K562 (cell line): Measurements from ENCODE around the gene RALGPS1. TPM values are rescaled to one million over a fixed set of nuclear protein-coding genes. Genes with fewer than 3 reads are reported as not detected.

Experiments
- ATAC-seq: fragments of 200-7000 bp; cut with Tn5 transposase; 3 replicates; pipeline ENCODE4 v1.9.1; 2020; ENCODE audit warnings: moderate library complexity
- BruUV-seq: library from RNA; stranded (reverse); fragments of 400-500 nt; replicated peaks from 2 replicates; lab custom pipeline; 2021; lab: Mats Ljungman, UMichigan
- CTCF ChIA-PET: fragments of 300-600 bp; formaldehyde crosslinking; extraction: SDS; loops from one replicate; lab custom pipeline; 2021; ENCODE audit warnings: low intra/inter-chr PET ratio; lab: Yijun Ruan, JAX
- POLR2A ChIA-PET: fragments of 300-600, 350-650 bp; sonication (Branson Sonifier 250); formaldehyde crosslinking; extraction: SDS; loops from one replicate; lab custom pipeline; 2021; ENCODE audit warnings: antibody characterized with exemption, inconsistent platforms; lab: Yijun Ruan, JAX
- DNase-seq, 4 experiments: peaks; one replicate each; pipeline versions ENCODE4 v3.0.0 to v3.0.0-alpha.2; 2011 to 2018; ENCODE audit warnings: low spot score in 3 of 4, mixed read lengths in 3 of 4; ENCODE audit errors: extremely low read depth in 1 of 4
- FAIRE-seq: peaks from 2 replicates; lab custom pipeline; 2011; peaks lifted over from hg19 to GRCh38; lab: Jason Lieb, UNC
- H2AFZ ChIP-seq: 2 replicates; pipeline ENCODE4 v1.6.0; 2011; ENCODE audit warnings: low read depth, low read length, control low read depth, inconsistent platforms
- H3K27ac ChIP-seq: fragments of 200-600 bp; 3 replicates; pipeline ENCODE4 v1.8.0; 2011; ENCODE audit warnings: low read depth, mild to moderate bottlenecking, control low read depth, inconsistent platforms, low read length, moderate library complexity, mixed read lengths; ENCODE audit errors: extremely low read depth
- H3K27me3 ChIP-seq, 2 experiments: fragments of 300-600 bp in 1 of 2; 2 replicates in 1 of 2; 3 replicates in 1 of 2; pipeline versions ENCODE4 v1.6.0 to v1.8.0; 2011; ENCODE audit warnings: inconsistent platforms in 2 of 2, low read length in 2 of 2, mild to moderate bottlenecking in 1 of 2, mixed read lengths in 1 of 2, moderate library complexity in 1 of 2; ENCODE audit not compliant: control insufficient read depth in 2 of 2, insufficient read depth in 2 of 2
- H3K36me3 ChIP-seq: fragments of 300-600 bp; 3 replicates; pipeline ENCODE4 v1.8.0; 2011; ENCODE audit warnings: mild to moderate bottlenecking, low read length, inconsistent platforms; ENCODE audit not compliant: control insufficient read depth, insufficient read depth
- H3K4me1 ChIP-seq, 2 experiments: fragments of 200-600 bp in 1 of 2; replicated peaks in 1 of 2; 2 replicates in 1 of 2; 3 replicates in 1 of 2; pipeline versions ENCODE4 v1.5.1 to v1.8.0; 2011; ENCODE audit warnings: inconsistent platforms in 2 of 2, low read length in 2 of 2, mild to moderate bottlenecking in 1 of 2, mixed read lengths in 1 of 2, moderate library complexity in 1 of 2; ENCODE audit not compliant: control insufficient read depth in 2 of 2, insufficient read depth in 2 of 2
- H3K4me2 ChIP-seq: 2 replicates; pipeline ENCODE4 v1.6.1; 2011; ENCODE audit warnings: low read length, control low read depth, inconsistent platforms, mixed read lengths; ENCODE audit not compliant: insufficient read depth
- H3K4me3 ChIP-seq: fragments of 200-600 bp; sonication (generic), shearing (Covaris generic); 2 replicates; pipeline ENCODE4 v1.5.1; 2016; ENCODE audit warnings: control low read depth, inconsistent platforms
- H3K79me2 ChIP-seq: fragments of 200-600 bp; 3 replicates; pipeline ENCODE4 v1.8.0; 2011; ENCODE audit warnings: low read length, inconsistent platforms; ENCODE audit not compliant: control insufficient read depth, insufficient read depth
- H3K9ac ChIP-seq, 2 experiments: 2 replicates each; pipeline versions ENCODE4 v1.6.0 to v1.6.1; 2011; ENCODE audit warnings: low read depth in 2 of 2, low read length in 2 of 2, control low read depth in 1 of 2, inconsistent platforms in 1 of 2, mild to moderate bottlenecking in 1 of 2, mixed read lengths in 1 of 2; ENCODE audit not compliant: insufficient read depth in 1 of 2
- H3K9me1 ChIP-seq: one replicate; pipeline ENCODE4 v1.6.0; 2011; ENCODE audit warnings: inconsistent platforms, mild to moderate bottlenecking, low read length, moderate library complexity; ENCODE audit not compliant: control insufficient read depth, insufficient read depth
- H3K9me3 ChIP-seq: replicated peaks from 2 replicates; pipeline ENCODE4 v1.5.1; 2011; ENCODE audit warnings: low read depth, low read length, inconsistent platforms; ENCODE audit not compliant: control insufficient read depth, insufficient read depth
- H4K20me1 ChIP-seq: replicated peaks from 2 replicates; pipeline ENCODE4 v1.6.1; 2011; ENCODE audit warnings: low read length, inconsistent platforms, mixed read lengths; ENCODE audit not compliant: control insufficient read depth, insufficient read depth
- ARID1B ChIP-seq: fragments of 450-650 bp; IDR thresholded peaks from 2 replicates; pipeline ENCODE4 v1.6.1; 2016; ENCODE audit warnings: antibody characterized with exemption, mild to moderate bottlenecking, inconsistent platforms
- ATF3 ChIP-seq, 2 experiments: fragments of 450-650 bp in 1 of 2; sonication (generic) in 1 of 2; formaldehyde crosslinking in 1 of 2; IDR thresholded peaks in 1 of 2; conservative IDR thresholded peaks in 1 of 2; 2 replicates each; pipeline versions ENCODE4 v1.6.1 to v1.8.1; 2016 to 2023; ENCODE audit warnings: mild to moderate bottlenecking in 2 of 2, moderate library complexity in 2 of 2, inconsistent platforms in 1 of 2, missing genetic modification reagents in 1 of 2
- BHLHE40 ChIP-seq: IDR thresholded peaks from 2 replicates; pipeline ENCODE4 v1.6.1; 2011; ENCODE audit warnings: low read length, improper control_type of control experiment
- CBFA2T3 ChIP-seq: fragments of 450-650 bp; IDR thresholded peaks from 2 replicates; pipeline ENCODE4 v1.6.1; 2017
- EP300 ChIP-seq: IDR thresholded peaks from 2 replicates; pipeline ENCODE4 v1.6.1; 2012; ENCODE audit warnings: low read length, improper control_type of control experiment
- FOSL1 ChIP-seq: fragments of 200-800 bp; sonication (Bioruptor generic); conservative IDR thresholded peaks from 2 replicates; pipeline ENCODE4 v1.6.1; 2016; ENCODE audit warnings: missing genetic modification characterization, missing compliant biosample characterization
- HMBOX1 ChIP-seq: sonication (generic); IDR thresholded peaks from 2 replicates; pipeline ENCODE4 v1.6.1; 2016
- JUND ChIP-seq, 2 experiments: IDR thresholded peaks; 2 replicates in 1 of 2; 3 replicates in 1 of 2; pipeline ENCODE4 v1.6.1; 2011; ENCODE audit warnings: borderline replicate concordance in 2 of 2, low read depth in 2 of 2, low read length in 2 of 2, improper control_type of control experiment in 1 of 2, missing biosample characterization in 1 of 2, missing genetic modification characterization in 1 of 2, missing genetic modification reagents in 1 of 2
- NCOR1 ChIP-seq: fragments of 450-650 bp; IDR thresholded peaks from 2 replicates; pipeline ENCODE4 v1.6.1; 2016; ENCODE audit warnings: mild to moderate bottlenecking, moderate library complexity
- PHB2 ChIP-seq: fragments of 450-650 bp; IDR thresholded peaks from 2 replicates; pipeline ENCODE4 v1.6.1; 2017; ENCODE audit warnings: low read depth
- PHF20 ChIP-seq: fragments of 450-650 bp; IDR thresholded peaks from 2 replicates; pipeline ENCODE4 v1.6.1; 2018; ENCODE audit not compliant: partially characterized antibody
- SMARCA4 ChIP-seq: fragments of 450-650 bp; IDR thresholded peaks from 2 replicates; pipeline ENCODE4 v1.6.1; 2016
- SMARCE1 ChIP-seq: fragments of 450-650 bp; IDR thresholded peaks from 2 replicates; pipeline ENCODE4 v1.7.1; 2016; ENCODE audit warnings: mild to moderate bottlenecking
- TCF3 ChIP-seq: sonication (generic); formaldehyde crosslinking; IDR thresholded peaks from 2 replicates; pipeline ENCODE4 v1.4.0; 2020; ENCODE audit warnings: mild to moderate bottlenecking, missing genetic modification reagents
- ZNF311 ChIP-seq: fragments of 250-450 bp; sonication (Bioruptor Pico); IDR thresholded peaks from 2 replicates; pipeline ENCODE4 v1.4.0; 2020; ENCODE audit warnings: mild to moderate bottlenecking, moderate library complexity
- ZNF384 ChIP-seq: IDR thresholded peaks from 2 replicates; pipeline ENCODE4 v1.6.1; 2012; ENCODE audit warnings: low read depth, low read length, improper control_type of control experiment
- ZNF518B ChIP-seq: fragments of 250-450 bp; sonication (Bioruptor Pico); IDR thresholded peaks from 2 replicates; pipeline ENCODE4 v1.5.0; 2021; ENCODE audit warnings: mild to moderate bottlenecking, moderate library complexity
- ZNF551 ChIP-seq: fragments of 250-450 bp; sonication (Bioruptor Pico); IDR thresholded peaks from 2 replicates; pipeline ENCODE4 v1.5.0; 2021; ENCODE audit warnings: mild to moderate bottlenecking, moderate library complexity
- WGBS: fragments of 100-300 bp; shearing (Covaris generic); methylation state at CpG from one replicate; pipeline ENCODE4 v1.1.6; 2016; ENCODE audit warnings: low coverage, mixed read lengths; ENCODE audit not compliant: insufficient coverage; ENCODE audit errors: missing lambda C conversion rate; 5-methylcytosine and 5-hydroxymethylcytosine counted together
- in situ Hi-C: fragments of 300-500 bp; cut with MboI; formaldehyde crosslinking; loops from 4 replicates; pipeline ENCODE4 v1.15.0; 2018; ENCODE audit warnings: inconsistent platforms, mixed read lengths
- intact Hi-C: fragments of 100-400 bp; cut with micrococcal nuclease; formaldehyde crosslinking; loops from 2 replicates; pipeline ENCODE4 v1.14.2; 2022
- polyA plus RNA-seq, 8 experiments: library from polyadenylated mRNA; depleted of rRNA in 4 of 8; stranded (reverse) in 5 of 8; unstranded in 3 of 8; fragments of >200 nt; fragmentation: Nextera tagmentation in 2 of 8; fragmentation: Illumina TruSeq in 1 of 8; extraction: Ambion mirVana in 2 of 8; extraction: Trizol in 1 of 8; gene quantifications; 2 replicates each; pipeline versions ENCODE4 v1.2.1 to v1.2.3, GENCODE V29; 2011 to 2014; ENCODE audit warnings: inconsistent platforms in 1 of 8, missing spikeins in 1 of 8
- total RNA-seq, 7 experiments: library from RNA; depleted of rRNA in 6 of 7; stranded (reverse); fragments of >200 nt in 6 of 7; fragmentation: Illumina TruSeq in 2 of 7; extraction: Trizol in 2 of 7; gene quantifications; 2 replicates each; pipeline versions ENCODE4 v1.2.1 to v1.2.3, GENCODE V29; 2011 to 2021; ENCODE audit warnings: low replicate concordance in 1 of 7

RALGPS1 gene
- total and polyA plus RNA-seq, 9 of the 15 experiments (the other 6 are each of a cell fraction or from before 2014, with no cell fraction given): 0.04 to 2.6 (median 1.5) TPM

DNA sequence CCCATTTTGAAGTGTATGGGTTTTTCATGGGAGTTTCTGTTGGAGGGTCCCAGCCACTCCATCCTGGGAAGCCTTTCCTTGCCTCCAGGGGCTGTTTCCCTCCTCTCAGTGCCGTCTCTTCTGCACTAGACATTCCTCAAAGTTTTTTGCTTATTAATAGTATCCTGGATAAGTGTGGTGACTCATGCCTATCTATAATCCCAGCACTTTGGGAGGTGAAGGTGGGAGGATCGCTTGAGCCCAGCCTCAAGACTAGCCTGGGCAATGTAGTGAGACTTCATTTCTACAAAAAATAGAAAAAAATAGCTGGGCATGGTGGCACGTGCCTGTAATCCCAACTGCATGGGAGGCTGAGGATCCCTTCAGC, 43.1 kb downstream of the RALGPS1 start:
- in situ Hi-C loops: no loop called here
- TF ChIP-seq HMBOX1: 0 out of 2 replicates have a peak, but pooled peaks have one; percentile 15
- no peak for TF ChIP-seq PHB2
- no peak for TF ChIP-seq PHF20
- TF ChIP-seq ZNF384: 0 out of 2 replicates have a peak, but pooled peaks have one; percentile 49
- TF ChIP-seq SMARCA4: peak; percentile 60; the same call in 1 of the 2 replicates
- TF ChIP-seq ZNF311: no peak
- peak; percentile 15; the same call in 1 of the 2 replicates for TF ChIP-seq SMARCE1
- no peak for TF ChIP-seq ZNF551 (CRISPR knock-in tag)
- peak; percentile 58 for TF ChIP-seq CBFA2T3
- TF ChIP-seq ATF3 (IDR thresholded peaks at IDR 0.05): peak; percentile 77; the same call in 1 of the 2 replicates
- TF ChIP-seq ATF3 (CRISPR knock-in tag; conservative IDR thresholded peaks at IDR 0.05): no peak
- TF ChIP-seq NCOR1: 0 out of 2 replicates have a peak, but pooled peaks have one; percentile 26
- TF ChIP-seq EP300: peak; percentile 33; the same call in 1 of the 2 replicates
- peak; percentile 88 for TF ChIP-seq JUND (IDR thresholded peaks at IDR 0.05; ENCODE audit: borderline replicate concordance, low read depth, low read length)
- peak; percentile 83; the same call in 1 of the 3 replicates for TF ChIP-seq JUND (tag; IDR thresholded peaks at IDR 0.05; ENCODE audit: borderline replicate concordance, low read depth, low read length)
- TF ChIP-seq ARID1B: peak; percentile 74
- TF ChIP-seq TCF3: peak; percentile 71
- no peak for TF ChIP-seq ZNF518B
- peak; percentile 87 for TF ChIP-seq FOSL1 (tag)
- peak; percentile 78 for TF ChIP-seq BHLHE40
- no peaks in the 10 kb centered on the region for H4K20me1 ChIP-seq
- no peak overlapping the region for H3K4me3 ChIP-seq
- no peaks in the 10 kb centered on the region for H3K9me1 ChIP-seq
- no peak overlapping the region for H2AFZ ChIP-seq
- DNase-seq (peak in 2 of 4 experiments; percentile 20 to 23), FAIRE-seq (no peak), ATAC-seq (no peak)
- H3K9me3 ChIP-seq: no peaks in the 10 kb centered on the region
- peaks cover 5 to 18% of the 10 kb centered on the region in 2 experiments; a peak in 3 of 5 replicates for H3K4me1 ChIP-seq
- no peak overlapping the region for H3K4me2 ChIP-seq
- no TSS peak for BruUV-seq
- intact Hi-C loops: no loop called here
- H3K36me3 ChIP-seq: no peaks in the 10 kb centered on the region
- POLR2A ChIA-PET: interaction anchor here (1.0 to 1.4 kb wide), 2 partner anchors 12 to 13 kb away, joined by 4 read pairs; no protein-coding TSS in a partner anchor
- no peaks in the 10 kb centered on the region for H3K79me2 ChIP-seq
- H3K27me3 ChIP-seq: peaks cover 0 to 6% of the 10 kb centered on the region in 2 experiments; a peak in 2 of 5 replicates
- peak overlapping the region; percentile 22; the same call in 1 of the 3 replicates for H3K27ac ChIP-seq
- CTCF ChIA-PET: no interaction called here
- H3K9ac ChIP-seq: 0 out of 4 replicates have a peak overlapping the region, but pooled peaks of 1 of the 2 experiments have one; percentile 21
- WGBS: 12% methylated on average over 3 of the region's 3 CpGs
